Mesodermal cell (in vitro differentiated cells): ENCODE measurements around the gene EHD1.
A peak's percentile ranks its signal among the peaks of the same experiment; 100 is the strongest.

Source experiments
- H3K27ac ChIP-seq: 2 replicates; pipeline ENCODE4 v1.7.0; 2013; ENCODE audit warnings: mild to moderate bottlenecking, low read depth, low read length, moderate library complexity; ENCODE audit not compliant: severe bottlenecking
- H3K36me3 ChIP-seq: 2 replicates; pipeline ENCODE4 v1.7.1; 2013; ENCODE audit warnings: mild to moderate bottlenecking, low read length, moderate library complexity; ENCODE audit not compliant: control insufficient read depth, insufficient read depth
- H3K4me1 ChIP-seq: one replicate; pipeline ENCODE4 v1.7.1; 2013; ENCODE audit warnings: mild to moderate bottlenecking, low read length; ENCODE audit not compliant: insufficient read depth, control insufficient read depth, poor library complexity, severe bottlenecking
- H3K4me3 ChIP-seq: 2 replicates; pipeline ENCODE4 v1.7.0; 2013; ENCODE audit warnings: low read length, control low read depth, mild to moderate bottlenecking; ENCODE audit not compliant: insufficient read depth, poor library complexity, severe bottlenecking; ENCODE audit errors: extremely low read depth
- H3K9me3 ChIP-seq: 2 replicates; pipeline ENCODE4 v1.7.1; 2013; ENCODE audit warnings: mild to moderate bottlenecking, low read length, moderate library complexity; ENCODE audit not compliant: control insufficient read depth
- WGBS, 2 experiments: methylation state at CpG; one replicate each; pipeline ENCODE4 v1.1.5; 2013; ENCODE audit warnings: missing lambda C conversion rate in 2 of 2; ENCODE audit not compliant: insufficient coverage in 2 of 2; 5-methylcytosine and 5-hydroxymethylcytosine counted together

EHD1 gene

GRCh38 chr11:64888729-64889511, 10.5 kb upstream of the EHD1 start:
- peaks cover 33% of the 10 kb centered on the region for H3K4me1 ChIP-seq
- no peaks in the 10 kb centered on the region for H3K9me3 ChIP-seq
- no peak overlapping the region for H3K4me3 ChIP-seq
- H3K27ac ChIP-seq = peak overlapping the region; percentile 41
- 73 to 74% methylated on average over 6 to 9 of the region's 9 CpGs for WGBS, 2 experiments
- H3K36me3 ChIP-seq = no peaks in the 10 kb centered on the region

DNA sequence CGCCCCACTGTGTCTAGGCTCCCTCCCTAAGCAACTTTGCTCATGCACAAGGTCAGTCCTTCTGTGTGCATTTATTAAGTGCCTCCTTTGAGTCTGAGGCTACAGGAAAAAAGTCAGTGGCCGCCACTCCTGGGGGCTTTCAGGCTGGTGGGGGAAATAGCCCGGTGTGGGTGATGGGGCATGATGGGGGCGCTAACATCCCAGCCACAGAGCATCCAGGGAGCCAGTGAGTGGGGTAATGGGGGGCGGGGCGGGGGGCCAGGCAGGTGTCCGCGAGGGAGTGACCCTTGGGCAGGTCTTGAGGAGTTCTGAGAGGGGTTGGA, 9.9 kb upstream of the EHD1 start:
- H3K4me1 ChIP-seq = peaks cover 33% of the 10 kb centered on the region
- no peaks in the 10 kb centered on the region for H3K36me3 ChIP-seq
- no peak overlapping the region for H3K4me3 ChIP-seq
- no peaks in the 10 kb centered on the region for H3K9me3 ChIP-seq
- no peak overlapping the region for H3K27ac ChIP-seq
- WGBS, 2 experiments = 80 to 86% methylated on average over 7 to 8 of the region's 8 CpGs

DNA sequence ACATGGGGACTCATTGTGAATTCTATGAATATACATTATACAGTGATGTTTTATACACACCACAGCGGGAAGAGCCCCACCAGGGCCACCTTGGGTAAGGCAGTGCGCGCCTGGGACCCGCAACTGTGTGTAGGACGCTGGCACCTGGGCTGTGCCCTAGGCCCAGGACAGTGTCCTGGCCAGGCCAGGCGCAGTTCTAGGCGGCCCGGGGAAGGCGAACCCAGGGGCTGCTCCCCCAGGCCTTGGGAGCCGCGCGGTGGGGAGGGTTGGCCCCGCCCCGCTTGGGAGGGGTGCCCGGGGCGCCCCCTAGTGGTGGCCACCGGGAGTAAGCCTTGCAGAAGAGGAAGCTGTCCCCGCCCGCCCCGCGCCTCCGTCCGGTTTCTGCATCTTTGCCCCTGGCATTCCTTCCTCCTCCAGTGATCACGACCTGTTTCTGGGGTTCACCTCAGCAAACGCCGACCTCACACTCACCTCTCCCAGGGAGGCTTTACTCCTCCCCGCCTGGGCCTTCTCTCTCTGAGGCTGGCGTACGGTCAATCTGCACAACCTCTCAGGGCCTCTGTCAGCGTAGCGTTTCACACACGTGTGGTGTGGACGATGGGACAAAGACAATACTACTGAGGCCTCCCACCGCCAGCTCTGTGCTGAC, 9.5 kb upstream of the EHD1 start:
- peak overlapping the region; percentile 10 for H3K27ac ChIP-seq
- no peaks in the 10 kb centered on the region for H3K9me3 ChIP-seq
- peaks cover 33% of the 10 kb centered on the region for H3K4me1 ChIP-seq
- no peaks in the 10 kb centered on the region for H3K36me3 ChIP-seq
- H3K4me3 ChIP-seq = no peak overlapping the region
- WGBS, 2 experiments = 27 to 31% methylated on average over 20 to 34 of the region's 34 CpGs

GRCh38 chr11:64887234-64887756, 8.9 kb upstream of the EHD1 start:
- Histone ChIP-seq H3K4me1 (peaks cover 33% of the 10 kb centered on the region), H3K27ac (peak overlapping the region; percentile 10), H3K36me3 (no peaks in the 10 kb centered on the region), H3K9me3 (no peaks in the 10 kb centered on the region), H3K4me3 (no peak overlapping the region)
- 93 to 100% methylated on average over 2 to 3 of the region's 8 CpGs for WGBS, 2 experiments

DNA sequence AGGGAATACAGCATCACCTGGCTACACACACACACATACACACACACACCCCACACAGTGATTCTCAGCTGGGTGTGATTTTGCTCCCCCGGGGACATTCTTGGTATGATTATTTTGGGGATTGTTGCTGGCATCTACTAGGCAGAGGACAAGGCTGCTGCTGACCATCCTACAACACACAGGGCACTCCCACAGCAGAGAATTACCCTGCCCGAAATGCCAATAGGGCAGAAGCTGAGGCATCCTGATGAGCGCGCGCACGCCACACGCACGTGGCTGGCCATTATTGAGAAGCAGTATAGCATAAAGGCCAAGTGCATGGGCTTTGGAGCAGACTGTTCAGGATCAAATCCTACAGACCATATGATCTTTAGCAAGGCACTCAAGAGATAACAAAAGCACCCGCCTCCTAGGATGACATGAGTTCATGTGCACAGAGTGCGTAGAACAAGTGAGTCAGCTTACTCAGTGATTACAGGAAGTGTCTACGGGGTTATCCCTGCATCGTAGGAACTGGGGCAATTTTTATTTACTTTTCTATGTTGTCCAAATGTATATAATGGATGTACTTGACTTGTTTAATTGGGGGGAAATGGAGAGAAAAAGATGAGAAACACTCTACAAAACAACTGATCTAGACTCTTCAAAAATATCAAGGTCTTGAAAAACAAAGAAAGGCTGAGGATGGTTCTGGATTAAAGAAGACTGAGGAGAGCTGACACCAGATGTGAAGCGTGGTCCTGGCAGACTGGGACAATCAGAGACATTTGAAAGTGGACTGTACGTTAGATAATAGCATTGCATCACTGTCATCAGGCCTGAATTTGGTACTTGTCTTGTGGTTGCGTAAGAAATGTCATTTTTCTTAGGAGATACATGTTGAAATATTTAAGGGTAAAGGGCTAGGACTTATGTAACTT, 7.2 kb upstream of the EHD1 start:
- peaks cover 36% of the 10 kb centered on the region for H3K4me1 ChIP-seq
- WGBS, 2 experiments = 88 to 92% methylated on average over 12 of the region's 15 CpGs
- peak overlapping the region; percentile 41 for H3K27ac ChIP-seq
- no peaks in the 10 kb centered on the region for H3K36me3 ChIP-seq
- H3K4me3 ChIP-seq = no peak overlapping the region
- H3K9me3 ChIP-seq = no peaks in the 10 kb centered on the region

DNA sequence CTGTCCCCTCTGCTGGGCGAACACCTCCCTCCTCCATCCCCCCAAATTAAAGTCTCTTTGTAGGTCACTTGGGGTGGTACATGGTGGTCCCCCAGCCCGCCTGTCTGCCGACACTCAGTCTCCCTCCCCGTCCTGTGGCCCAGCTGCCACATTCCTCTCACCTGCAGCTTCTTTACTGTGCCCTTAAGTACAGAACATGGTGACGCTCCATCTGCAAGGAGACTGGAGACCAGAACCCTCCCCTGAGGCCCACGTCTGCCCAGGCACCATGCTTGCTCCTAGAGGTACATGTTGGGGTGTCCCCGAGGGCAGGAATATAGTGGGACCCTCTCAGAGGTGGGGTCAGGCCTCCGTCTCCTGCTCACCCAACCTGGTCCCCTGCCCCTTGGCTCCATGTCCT, 5.6 kb upstream of the EHD1 start:
- Histone ChIP-seq H3K4me3 (no peak overlapping the region), H3K9me3 (no peaks in the 10 kb centered on the region), H3K27ac (no peak overlapping the region), H3K4me1 (peaks cover 32% of the 10 kb centered on the region), H3K36me3 (no peaks in the 10 kb centered on the region)
- WGBS, 2 experiments = 86 to 91% methylated on average over 7 to 8 of the region's 8 CpGs

- no peaks in the 10 kb centered on the region for H3K9me3 ChIP-seq
- no peak overlapping the region for H3K4me3 ChIP-seq
- no peaks in the 10 kb centered on the region for H3K36me3 ChIP-seq
- H3K27ac ChIP-seq = no peak overlapping the region
- H3K4me1 ChIP-seq = peaks cover 27% of the 10 kb centered on the region
- WGBS, 2 experiments = 91% methylated on average over 5 of the region's 5 CpGs
Observed at GRCh38 chr11:64883575-64883974, 5.2 kb upstream of the EHD1 start.

DNA sequence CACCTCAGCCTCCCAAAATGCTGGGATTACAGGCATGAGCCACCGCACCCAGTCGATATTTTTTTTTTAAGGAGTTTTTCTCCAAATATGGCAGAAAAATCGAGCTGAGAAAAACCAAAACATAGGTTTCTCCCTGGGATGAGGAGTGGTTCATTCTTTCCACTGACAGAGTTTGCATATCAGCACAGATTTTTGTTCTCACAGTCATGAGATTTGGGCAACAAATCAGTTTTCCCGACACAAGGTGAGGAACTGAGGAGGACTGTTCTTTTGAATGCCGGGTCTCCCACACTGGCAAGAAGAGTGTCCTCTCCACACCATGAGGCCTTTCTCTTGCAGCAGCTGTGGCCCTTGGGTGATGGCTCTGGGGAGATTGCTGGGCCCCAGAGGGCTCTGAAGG, 3.8 kb upstream of the EHD1 start:
- H3K9me3 ChIP-seq = no peaks in the 10 kb centered on the region
- no peak overlapping the region for H3K27ac ChIP-seq
- 73 to 80% methylated on average over 2 to 4 of the region's 5 CpGs for WGBS, 2 experiments
- no peak overlapping the region for H3K4me3 ChIP-seq
- H3K36me3 ChIP-seq = no peaks in the 10 kb centered on the region
- H3K4me1 ChIP-seq = peaks cover 20% of the 10 kb centered on the region

GRCh38 chr11:64881476-64881875, 3.1 kb upstream of the EHD1 start:
- 95 to 99% methylated on average over 6 to 7 of the region's 8 CpGs for WGBS, 2 experiments
- H3K36me3 ChIP-seq = peaks cover 3% of the 10 kb centered on the region
- H3K4me1 ChIP-seq = peaks cover 25% of the 10 kb centered on the region
- H3K27ac ChIP-seq = no peak overlapping the region
- no peak overlapping the region for H3K4me3 ChIP-seq
- H3K9me3 ChIP-seq = no peaks in the 10 kb centered on the region

DNA sequence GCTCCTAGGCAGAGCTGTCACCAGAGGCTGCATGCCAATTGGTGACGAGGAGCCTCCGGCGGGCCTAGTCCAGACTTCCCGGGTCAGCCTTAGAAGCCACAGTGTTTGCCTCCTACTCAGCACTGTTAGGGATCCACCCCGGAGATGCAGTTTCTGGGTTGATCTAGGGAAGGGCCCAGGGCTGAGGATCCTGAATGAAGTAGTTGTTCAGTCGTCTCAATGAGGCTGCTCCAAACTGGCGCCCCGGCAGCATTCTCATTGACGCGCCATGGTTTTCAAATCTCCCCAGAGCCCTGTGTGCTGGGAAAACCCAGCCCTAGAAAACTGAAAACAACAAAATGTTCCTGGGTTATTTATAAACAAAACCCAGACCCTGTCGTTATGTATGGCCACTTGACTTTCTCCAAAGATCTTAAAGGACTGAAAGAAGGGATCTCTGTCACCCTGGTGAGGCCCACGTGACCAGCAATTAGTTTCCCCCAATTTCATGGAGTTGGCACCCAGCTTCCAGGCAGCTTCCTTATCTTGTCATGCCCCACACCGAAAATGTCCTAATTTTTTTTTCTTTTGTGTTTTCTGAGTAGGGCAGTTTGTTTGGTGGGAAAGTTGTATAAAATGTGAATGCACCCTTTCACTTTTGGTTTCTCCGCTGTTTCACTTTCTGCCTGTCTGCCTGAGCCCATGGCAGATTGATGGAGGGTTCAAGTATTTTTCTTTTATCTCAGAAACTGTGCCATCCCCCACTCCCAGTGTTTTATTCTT, 2.0 kb upstream of the EHD1 start:
- WGBS, 2 experiments = 88 to 91% methylated on average over 10 of the region's 14 CpGs
- Histone ChIP-seq H3K36me3 (peaks cover 10% of the 10 kb centered on the region), H3K9me3 (no peaks in the 10 kb centered on the region), H3K27ac (no peak overlapping the region), H3K4me1 (peaks cover 27% of the 10 kb centered on the region), H3K4me3 (no peak overlapping the region)
